ENCODE results near the gene ILK. TPM values are rescaled to one million over a fixed set of nuclear protein-coding genes. Genes with fewer than 3 reads are reported as not detected.

The ILK gene
- total RNA-seq, 1 experiment from 2014 or later, result 117 TPM

DNA sequence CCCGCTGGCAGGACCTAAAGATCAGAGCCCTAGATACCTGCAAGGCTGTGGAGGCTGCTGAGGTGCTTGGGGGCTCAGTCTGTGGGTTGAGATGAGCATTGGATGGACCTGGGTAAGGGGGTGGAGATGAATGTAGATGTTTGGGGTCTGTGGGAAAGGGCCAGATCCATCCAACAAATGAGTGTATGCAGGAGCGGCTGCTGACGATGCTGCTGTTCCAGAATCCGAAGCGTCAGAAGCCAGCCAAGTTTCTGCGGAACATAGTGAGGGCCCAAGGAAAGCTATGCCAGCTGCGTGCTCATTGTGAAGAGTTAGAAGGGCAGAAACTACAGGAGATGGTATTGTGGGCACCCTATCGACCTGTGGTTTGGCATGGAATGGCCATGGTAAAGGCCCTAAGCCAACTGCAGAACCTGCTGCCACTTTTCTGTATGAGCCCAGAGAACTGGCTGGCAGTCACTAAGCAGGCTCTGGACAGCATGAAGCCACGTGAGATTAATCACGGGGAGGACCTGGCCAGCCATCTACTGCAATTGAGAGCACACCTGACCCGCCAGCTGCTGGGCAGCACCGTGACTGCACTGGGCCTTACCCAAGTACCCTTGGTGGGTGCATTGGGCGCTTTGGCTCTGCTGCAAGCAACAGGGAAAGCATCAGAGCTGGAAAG lies 36.7 kb upstream of the ILK start:
- CTCF ChIA-PET, result no interaction called here

DNA sequence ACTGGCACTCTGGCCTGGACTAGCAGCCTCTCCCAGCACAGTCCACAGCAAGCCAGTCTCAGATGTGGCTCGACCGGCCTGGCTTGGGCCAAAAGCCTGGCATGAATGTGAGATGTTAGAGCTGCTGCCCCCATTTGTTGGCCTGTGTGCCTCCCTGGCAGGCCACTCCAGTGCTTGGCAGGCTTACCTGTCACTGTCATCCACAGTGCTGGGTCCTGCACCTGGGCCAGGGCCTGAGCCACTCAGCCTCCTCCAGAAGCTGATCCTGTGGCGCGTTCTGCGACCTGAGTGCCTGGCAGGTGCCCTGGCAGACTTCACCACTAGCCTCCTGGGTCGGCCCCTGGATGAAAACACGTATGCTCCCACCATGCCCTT lies 36.2 kb upstream of the ILK start:
- no peaks in the 10 kb centered on the region for H3K36me3 ChIP-seq (ENCODE audit: control insufficient read depth, insufficient read depth, low read length)
- Mint-ChIP-seq H3K4me1 (ENCODE audit: low read depth, unreplicated experiment) (no peaks in the 10 kb centered on the region), H3K4me3 (ENCODE audit: unreplicated experiment) (no peak overlapping the region), H3K27ac (ENCODE audit: unreplicated experiment) (no peak overlapping the region), H3K9me3 (ENCODE audit: unreplicated experiment) (no peaks in the 10 kb centered on the region), H3K36me3 (ENCODE audit: insufficient read depth, unreplicated experiment) (no peaks in the 10 kb centered on the region), H3K27me3 (ENCODE audit: insufficient read depth, unreplicated experiment) (no peaks in the 10 kb centered on the region)
- DNase-seq, result no peak
- H3K4me1 ChIP-seq, result no peaks in the 10 kb centered on the region
- no TSS peak for BruUV-seq (replicated peaks)
- TF ChIP-seq, protein P1, sequence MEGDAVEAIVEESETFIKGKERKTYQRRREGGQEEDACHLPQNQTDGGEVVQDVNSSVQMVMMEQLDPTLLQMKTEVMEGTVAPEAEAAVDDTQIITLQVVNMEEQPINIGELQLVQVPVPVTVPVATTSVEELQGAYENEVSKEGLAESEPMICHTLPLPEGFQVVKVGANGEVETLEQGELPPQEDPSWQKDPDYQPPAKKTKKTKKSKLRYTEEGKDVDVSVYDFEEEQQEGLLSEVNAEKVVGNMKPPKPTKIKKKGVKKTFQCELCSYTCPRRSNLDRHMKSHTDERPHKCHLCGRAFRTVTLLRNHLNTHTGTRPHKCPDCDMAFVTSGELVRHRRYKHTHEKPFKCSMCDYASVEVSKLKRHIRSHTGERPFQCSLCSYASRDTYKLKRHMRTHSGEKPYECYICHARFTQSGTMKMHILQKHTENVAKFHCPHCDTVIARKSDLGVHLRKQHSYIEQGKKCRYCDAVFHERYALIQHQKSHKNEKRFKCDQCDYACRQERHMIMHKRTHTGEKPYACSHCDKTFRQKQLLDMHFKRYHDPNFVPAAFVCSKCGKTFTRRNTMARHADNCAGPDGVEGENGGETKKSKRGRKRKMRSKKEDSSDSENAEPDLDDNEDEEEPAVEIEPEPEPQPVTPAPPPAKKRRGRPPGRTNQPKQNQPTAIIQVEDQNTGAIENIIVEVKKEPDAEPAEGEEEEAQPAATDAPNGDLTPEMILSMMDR (IDR thresholded peaks at IDR 0.05; ENCODE audit: insufficient read depth in 1 of 2, low read depth in 1 of 2, low read length in 1 of 2, severe bottlenecking in 1 of 2, unreplicated experiment in 1 of 2), result no peak
- intact Hi-C loops (cut with micrococcal nuclease; ENCODE audit: unreplicated experiment), result no loop called here
- no peak overlapping the region for H3K4me3 ChIP-seq (ENCODE audit: low read depth, low read length)
- H3K9me3 ChIP-seq, result no peaks in the 10 kb centered on the region
- POLR2A ChIA-PET, result no interaction called here
- H3K27me3 ChIP-seq (replicated peaks; ENCODE audit: control insufficient read depth, insufficient read depth, low read length), result no peaks in the 10 kb centered on the region
- CTCF ChIA-PET, result no interaction called here

More for the DNA sequence above, 36.7 kb upstream of the ILK start:
- Histone ChIP-seq H3K4me1 (no peaks in the 10 kb centered on the region), H3K9me3 (no peaks in the 10 kb centered on the region), H3K27me3 (replicated peaks; ENCODE audit: control insufficient read depth, insufficient read depth, low read length) (no peaks in the 10 kb centered on the region), H3K36me3 (ENCODE audit: control insufficient read depth, insufficient read depth, low read length) (no peaks in the 10 kb centered on the region), H3K4me3 (ENCODE audit: low read depth, low read length) (no peak overlapping the region)
- H3K4me3 Mint-ChIP-seq (ENCODE audit: unreplicated experiment), result no peak overlapping the region
- POLR2A ChIA-PET, result no interaction called here
- TF ChIP-seq, protein P1 (IDR thresholded peaks at IDR 0.05; ENCODE audit: insufficient read depth in 1 of 2, low read depth in 1 of 2, low read length in 1 of 2, severe bottlenecking in 1 of 2, unreplicated experiment in 1 of 2), result no peak
- no peak for DNase-seq
- H3K9me3 Mint-ChIP-seq (ENCODE audit: unreplicated experiment), result no peaks in the 10 kb centered on the region
- H3K27me3 Mint-ChIP-seq (ENCODE audit: insufficient read depth, unreplicated experiment), result no peaks in the 10 kb centered on the region
- no peak overlapping the region for H3K27ac Mint-ChIP-seq (ENCODE audit: unreplicated experiment)
- BruUV-seq (replicated peaks), result no TSS peak
- intact Hi-C loops (cut with micrococcal nuclease; ENCODE audit: unreplicated experiment), result no loop called here
- H3K4me1 Mint-ChIP-seq (ENCODE audit: low read depth, unreplicated experiment), result no peaks in the 10 kb centered on the region
- H3K36me3 Mint-ChIP-seq (ENCODE audit: insufficient read depth, unreplicated experiment), result no peaks in the 10 kb centered on the region

DNA sequence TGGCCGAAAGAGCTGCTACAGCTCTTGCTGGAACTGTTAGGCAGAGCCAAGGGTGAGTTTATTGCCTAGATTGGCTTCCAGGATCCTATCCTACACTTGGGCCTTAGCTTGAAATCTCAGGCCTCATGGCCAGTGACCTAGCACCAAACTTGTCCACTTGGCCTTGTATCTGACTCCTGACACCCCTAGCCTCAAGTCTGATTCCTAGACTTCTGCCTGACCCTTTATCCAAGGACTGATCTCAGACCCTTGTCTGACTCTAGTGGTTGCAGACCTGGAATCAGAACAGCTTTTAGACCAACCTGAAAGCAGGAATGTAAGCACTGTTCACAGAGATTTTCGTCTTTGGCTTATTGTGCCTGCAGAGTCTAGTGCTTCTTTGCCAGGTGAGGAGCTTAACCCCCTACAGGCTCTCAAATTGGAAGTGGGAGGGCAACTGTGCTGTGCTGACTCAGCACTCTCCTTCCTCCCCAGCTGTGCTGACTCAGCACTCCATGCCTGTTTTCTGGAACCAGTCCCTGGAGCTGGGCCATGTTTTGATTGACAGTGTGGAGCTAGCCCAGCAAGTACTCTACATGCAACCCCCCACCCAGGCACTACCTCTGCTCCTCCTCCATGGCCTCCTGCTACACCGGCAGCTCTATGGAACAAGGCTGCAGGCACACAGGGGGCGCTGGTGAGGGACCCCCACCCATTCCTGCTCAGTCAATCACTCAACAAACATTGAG lies 35.2 kb upstream of the ILK start:
- CTCF ChIA-PET, result no interaction called here
- POLR2A ChIA-PET, result no interaction called here
- intact Hi-C loops (cut with micrococcal nuclease; ENCODE audit: unreplicated experiment), result no loop called here
- H3K27me3 ChIP-seq (replicated peaks; ENCODE audit: control insufficient read depth, insufficient read depth, low read length), result no peaks in the 10 kb centered on the region
- Mint-ChIP-seq H3K4me1 (ENCODE audit: low read depth, unreplicated experiment) (no peaks in the 10 kb centered on the region), H3K36me3 (ENCODE audit: insufficient read depth, unreplicated experiment) (no peaks in the 10 kb centered on the region), H3K4me3 (ENCODE audit: unreplicated experiment) (no peak overlapping the region), H3K27me3 (ENCODE audit: insufficient read depth, unreplicated experiment) (no peaks in the 10 kb centered on the region), H3K9me3 (ENCODE audit: unreplicated experiment) (no peaks in the 10 kb centered on the region), H3K27ac (ENCODE audit: unreplicated experiment) (peak overlapping the region; percentile 31)
- TF ChIP-seq, protein P1 (IDR thresholded peaks at IDR 0.05; ENCODE audit: insufficient read depth in 1 of 2, low read depth in 1 of 2, low read length in 1 of 2, severe bottlenecking in 1 of 2, unreplicated experiment in 1 of 2), result no peak
- no TSS peak for BruUV-seq (replicated peaks)
- H3K4me3 ChIP-seq (ENCODE audit: low read depth, low read length), result no peak overlapping the region
- H3K36me3 ChIP-seq (ENCODE audit: control insufficient read depth, insufficient read depth, low read length), result no peaks in the 10 kb centered on the region
- no peaks in the 10 kb centered on the region for H3K4me1 ChIP-seq
- DNase-seq, result no peak
- no peaks in the 10 kb centered on the region for H3K9me3 ChIP-seq

All from Caco-2 (cell line).